Ishikawa (cell line): ENCODE data around the gene RIN3.
A peak's percentile ranks its signal among the peaks of the same experiment; 100 is the strongest.
"Not testable (repeated sequence)": the region's sequence is repeated elsewhere in the genome, so short reads cannot be mapped to it uniquely, and the experiment has no call there.

Experiments used
- CEBPB ChIP-seq: IDR thresholded peaks from 2 replicates; pipeline ENCODE4 v1.6.1; 2012
- CREB1 ChIP-seq: IDR thresholded peaks from 2 replicates; pipeline ENCODE4 v1.6.1; 2012; ENCODE audit warnings: low read depth
- EGR1 ChIP-seq: IDR thresholded peaks from 2 replicates; pipeline ENCODE4 v1.6.1; 2012
- EP300 ChIP-seq: IDR thresholded peaks from 2 replicates; pipeline ENCODE4 v1.6.1; 2012; ENCODE audit warnings: borderline replicate concordance
- NFIC ChIP-seq: IDR thresholded peaks from 2 replicates; pipeline ENCODE4 v1.6.1; 2012
- RAD21 ChIP-seq: IDR thresholded peaks from 2 replicates; pipeline ENCODE4 v1.6.1; 2012; ENCODE audit warnings: low read depth
- TAF1 ChIP-seq: IDR thresholded peaks from 2 replicates; pipeline ENCODE4 v1.6.1; 2012; ENCODE audit warnings: low read depth, mild to moderate bottlenecking
- TCF12 ChIP-seq: IDR thresholded peaks from 2 replicates; pipeline ENCODE4 v1.6.1; 2012; ENCODE audit warnings: low read depth
- YY1 ChIP-seq: IDR thresholded peaks from 2 replicates; pipeline ENCODE4 v1.6.1; 2012; ENCODE audit warnings: low read depth
- ZBTB7A ChIP-seq: IDR thresholded peaks from 2 replicates; pipeline ENCODE4 v1.6.1; 2012; ENCODE audit warnings: low read depth
- TF ChIP-seq, protein P1 (sequence below): IDR thresholded peaks from 2 replicates; pipeline ENCODE4 v1.6.1; 2012; ENCODE audit warnings: low read depth, mild to moderate bottlenecking
- TF ChIP-seq, protein P2 (sequence below): IDR thresholded peaks from 2 replicates; pipeline ENCODE4 v1.6.1; 2012

DNA sequence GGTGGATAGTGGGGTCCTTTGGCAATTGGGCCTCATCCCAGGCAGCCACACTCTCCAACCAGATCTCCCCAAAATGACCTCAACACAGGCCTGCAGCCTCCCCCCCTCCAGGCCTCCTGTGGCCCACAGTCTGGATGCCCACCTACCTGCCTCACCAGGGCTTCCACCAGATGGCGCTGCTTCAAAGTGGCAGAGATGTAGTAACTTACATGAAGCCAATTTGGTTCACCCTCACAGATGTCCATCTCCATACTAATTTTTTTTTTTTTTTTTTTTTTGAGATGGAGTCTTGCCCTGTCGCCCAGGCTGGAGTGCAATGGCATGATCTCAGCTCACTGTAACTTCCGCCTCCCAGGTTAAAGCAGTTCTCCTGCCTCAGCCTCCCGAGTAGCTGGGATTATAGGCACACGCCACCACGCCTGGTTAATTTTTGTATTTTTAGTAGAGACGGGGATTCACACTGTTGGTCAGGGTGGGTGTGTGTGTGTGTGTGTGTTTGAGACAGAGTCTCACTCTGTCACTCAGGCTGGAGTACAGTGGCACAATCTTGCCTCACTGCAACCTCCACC lies 201.2 kb downstream of the RIN3 start:
- not testable (repeated sequence) for TF ChIP-seq TAF1, YY1, CREB1, EGR1, CEBPB, NFIC, EP300, ZBTB7A, TCF12
- TF ChIP-seq, protein P1, sequence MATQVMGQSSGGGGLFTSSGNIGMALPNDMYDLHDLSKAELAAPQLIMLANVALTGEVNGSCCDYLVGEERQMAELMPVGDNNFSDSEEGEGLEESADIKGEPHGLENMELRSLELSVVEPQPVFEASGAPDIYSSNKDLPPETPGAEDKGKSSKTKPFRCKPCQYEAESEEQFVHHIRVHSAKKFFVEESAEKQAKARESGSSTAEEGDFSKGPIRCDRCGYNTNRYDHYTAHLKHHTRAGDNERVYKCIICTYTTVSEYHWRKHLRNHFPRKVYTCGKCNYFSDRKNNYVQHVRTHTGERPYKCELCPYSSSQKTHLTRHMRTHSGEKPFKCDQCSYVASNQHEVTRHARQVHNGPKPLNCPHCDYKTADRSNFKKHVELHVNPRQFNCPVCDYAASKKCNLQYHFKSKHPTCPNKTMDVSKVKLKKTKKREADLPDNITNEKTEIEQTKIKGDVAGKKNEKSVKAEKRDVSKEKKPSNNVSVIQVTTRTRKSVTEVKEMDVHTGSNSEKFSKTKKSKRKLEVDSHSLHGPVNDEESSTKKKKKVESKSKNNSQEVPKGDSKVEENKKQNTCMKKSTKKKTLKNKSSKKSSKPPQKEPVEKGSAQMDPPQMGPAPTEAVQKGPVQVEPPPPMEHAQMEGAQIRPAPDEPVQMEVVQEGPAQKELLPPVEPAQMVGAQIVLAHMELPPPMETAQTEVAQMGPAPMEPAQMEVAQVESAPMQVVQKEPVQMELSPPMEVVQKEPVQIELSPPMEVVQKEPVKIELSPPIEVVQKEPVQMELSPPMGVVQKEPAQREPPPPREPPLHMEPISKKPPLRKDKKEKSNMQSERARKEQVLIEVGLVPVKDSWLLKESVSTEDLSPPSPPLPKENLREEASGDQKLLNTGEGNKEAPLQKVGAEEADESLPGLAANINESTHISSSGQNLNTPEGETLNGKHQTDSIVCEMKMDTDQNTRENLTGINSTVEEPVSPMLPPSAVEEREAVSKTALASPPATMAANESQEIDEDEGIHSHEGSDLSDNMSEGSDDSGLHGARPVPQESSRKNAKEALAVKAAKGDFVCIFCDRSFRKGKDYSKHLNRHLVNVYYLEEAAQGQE, result not testable (repeated sequence)
- TF ChIP-seq, protein P2, sequence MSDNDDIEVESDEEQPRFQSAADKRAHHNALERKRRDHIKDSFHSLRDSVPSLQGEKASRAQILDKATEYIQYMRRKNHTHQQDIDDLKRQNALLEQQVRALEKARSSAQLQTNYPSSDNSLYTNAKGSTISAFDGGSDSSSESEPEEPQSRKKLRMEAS, result not testable (repeated sequence)
- peak; percentile 85 for TF ChIP-seq RAD21
